NCI-H2029 (cell line): ENCODE measurements around the gene LMF1.
"Not testable (repeated sequence)": the region's sequence is repeated elsewhere in the genome, so short reads cannot be mapped to it uniquely, and the experiment has no call there.

Experiments
- DNase-seq: peaks from one replicate; lab custom pipeline; 2025; lab: John Stamatoyannopoulos, UW

LMF1 gene

GRCh38 chr16:867421-868385 is 103.1 kb downstream of the LMF1 start:
- DNase-seq = no peak

- no peak for DNase-seq
These were observed 104.4 kb downstream of the LMF1 start for GRCh38 chr16:866252-866896.

DNA sequence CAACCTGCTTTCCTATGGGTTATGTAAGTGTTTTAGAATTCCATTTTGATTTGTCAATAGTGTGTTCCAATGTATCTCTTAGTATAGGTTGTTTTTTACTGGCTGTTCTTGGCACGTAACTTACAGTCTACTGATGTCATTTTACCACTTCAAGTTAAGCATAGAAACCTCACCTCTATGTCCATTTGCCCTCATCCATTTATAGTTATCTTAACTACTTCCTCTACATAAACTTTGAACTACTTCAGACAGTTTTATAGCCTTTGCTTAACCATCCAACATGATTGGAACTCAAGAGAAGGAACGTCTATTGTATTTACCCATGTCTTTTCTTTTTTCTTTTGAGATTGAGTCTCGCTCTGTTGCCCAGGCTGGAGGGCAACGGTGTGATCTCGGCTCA is 105.8 kb downstream of the LMF1 start:
- DNase-seq = no peak

- DNase-seq = no peak
These were observed 109.3 kb downstream of the LMF1 start for GRCh38 chr16:861446-861845.

GRCh38 chr16:860891-861290 is 109.9 kb downstream of the LMF1 start:
- DNase-seq = no peak

DNA sequence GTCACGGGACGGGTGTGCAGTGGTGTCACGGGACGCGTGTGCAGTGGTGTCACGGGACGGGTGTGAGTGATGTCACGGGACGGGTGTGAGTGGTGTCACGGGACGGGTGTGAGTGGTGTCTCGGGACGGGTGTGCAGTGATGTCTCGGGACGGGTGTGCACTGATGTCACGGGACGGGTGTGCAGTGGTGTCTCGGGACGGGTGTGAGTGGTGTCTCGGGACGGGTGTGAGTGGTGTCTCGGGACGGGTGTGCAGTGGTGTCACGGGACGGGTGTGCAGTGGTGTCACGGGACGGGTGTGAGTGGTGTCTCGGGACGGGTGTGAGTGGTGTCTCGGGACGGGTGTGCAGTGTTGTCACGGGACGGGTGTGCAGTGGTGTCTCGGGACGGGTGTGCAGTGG is 111.8 kb downstream of the LMF1 start:
- not testable (repeated sequence) for DNase-seq

GRCh38 chr16:858441-858840 is 112.3 kb downstream of the LMF1 start:
- DNase-seq = not testable (repeated sequence)

GRCh38 chr16:856811-857210 is 114.0 kb downstream of the LMF1 start:
- no peak for DNase-seq

- no peak for DNase-seq
These were observed 114.7 kb downstream of the LMF1 start for GRCh38 chr16:856101-856500.

DNA sequence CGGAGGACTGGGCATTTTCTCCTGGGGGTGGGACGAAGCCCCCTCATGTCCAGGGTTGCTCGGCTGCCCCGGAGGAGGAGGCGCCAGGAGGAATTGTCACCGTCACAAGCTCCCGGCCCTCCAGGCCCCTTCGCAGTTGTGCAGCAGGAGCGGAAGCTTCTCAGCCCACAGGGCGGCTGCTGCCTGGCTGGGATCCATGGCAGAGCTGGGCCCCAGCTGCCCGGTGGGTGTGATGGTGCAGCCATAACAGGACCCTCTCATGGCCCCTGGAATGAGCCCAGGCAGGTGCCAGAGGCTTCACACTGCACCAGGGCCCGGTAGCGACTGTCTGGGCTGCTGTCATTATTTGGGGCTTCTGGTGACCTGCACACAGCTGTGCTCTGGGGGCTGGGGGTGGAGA is 115.3 kb downstream of the LMF1 start:
- DNase-seq = no peak

DNA sequence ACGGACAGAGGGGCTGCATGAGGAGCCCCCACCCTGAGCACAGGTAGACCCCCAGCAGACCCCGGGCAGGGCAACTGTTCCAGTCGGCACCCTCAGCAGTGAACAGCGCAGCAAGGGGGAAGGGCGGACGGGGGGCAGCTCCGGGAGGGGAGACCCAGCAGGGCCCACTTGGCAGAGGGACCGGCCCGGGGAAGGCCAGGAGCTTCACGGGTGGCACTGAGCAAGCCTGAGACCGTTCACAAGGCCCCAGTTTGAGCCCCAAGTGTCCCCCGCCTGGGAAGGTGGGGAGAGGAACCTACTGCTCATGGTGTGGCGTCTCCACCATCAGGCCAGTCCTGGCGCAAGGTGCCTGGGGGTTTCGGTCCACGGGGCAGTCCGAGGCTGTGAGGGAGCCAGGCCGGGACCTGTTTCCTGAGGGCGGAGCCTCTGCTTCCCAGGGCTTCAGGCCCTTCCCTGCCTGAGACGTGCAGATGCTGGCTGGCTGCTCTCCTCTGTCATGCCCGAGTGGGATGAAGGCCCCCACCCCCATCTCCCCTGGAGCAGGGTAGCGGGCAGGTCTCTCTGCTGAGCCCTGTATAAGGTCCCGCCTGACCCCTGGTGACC is 115.9 kb downstream of the LMF1 start:
- no peak for DNase-seq

GRCh38 chr16:853981-854807 is 116.6 kb downstream of the LMF1 start:
- no peak for DNase-seq

GRCh38 chr16:853306-853705 is 117.5 kb downstream of the LMF1 start:
- DNase-seq = no peak

GRCh38 chr16:852451-853185 is 118.2 kb downstream of the LMF1 start:
- no peak for DNase-seq

DNA sequence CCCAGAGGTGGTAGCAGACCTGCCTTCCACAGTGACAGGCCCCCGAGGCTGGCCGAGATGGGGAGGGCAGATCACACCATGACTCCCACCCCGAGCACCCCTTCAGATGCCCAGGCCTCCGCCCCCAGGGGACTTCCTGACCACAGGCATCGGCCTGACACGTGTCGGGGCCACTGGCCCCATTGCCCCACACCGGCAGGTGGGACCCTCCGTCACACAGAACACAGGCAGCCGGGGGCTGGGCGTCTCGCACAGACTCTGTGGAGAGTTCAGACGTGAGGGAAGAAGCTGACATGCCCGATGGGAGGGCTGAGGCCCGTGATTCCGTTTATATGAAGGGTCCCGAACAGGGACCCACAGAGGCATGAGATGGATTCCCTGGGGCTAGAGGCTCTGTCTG is 118.9 kb downstream of the LMF1 start:
- no peak for DNase-seq

DNA sequence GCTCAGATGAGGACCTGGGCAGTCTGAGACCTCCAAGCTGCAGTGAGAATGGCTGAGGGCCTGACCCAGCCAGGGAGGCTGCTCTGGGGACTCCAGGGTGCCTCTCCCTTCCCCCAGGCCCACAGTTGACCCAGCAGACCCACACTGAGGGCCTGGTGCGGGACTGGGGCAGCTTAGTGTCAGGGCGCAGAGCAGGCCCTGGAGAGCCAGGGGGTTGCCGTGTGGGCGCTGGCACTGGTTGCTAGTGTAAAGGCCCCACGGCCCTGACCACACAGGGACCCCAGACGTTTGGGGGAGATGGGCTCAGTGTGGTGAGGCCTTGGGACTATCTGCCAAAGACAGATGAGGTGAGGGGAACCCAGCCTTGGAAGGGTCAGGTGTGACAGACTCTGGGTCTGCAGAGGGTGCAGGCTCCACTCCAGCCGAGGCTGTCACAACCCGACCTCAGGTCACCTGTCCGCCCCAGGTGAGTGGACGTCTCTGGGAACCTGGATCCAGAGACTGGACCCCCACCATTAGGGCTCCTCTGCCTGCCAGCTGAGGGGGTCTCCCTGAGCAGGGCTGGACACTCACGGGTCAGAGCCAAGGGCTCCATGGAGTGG is 119.5 kb downstream of the LMF1 start:
- no peak for DNase-seq

- DNase-seq = no peak
These were observed 120.1 kb downstream of the LMF1 start for GRCh38 chr16:850668-851067.

- DNase-seq = no peak
These were observed 122.1 kb downstream of the LMF1 start for GRCh38 chr16:848510-849253.

- DNase-seq = no peak
These were observed 122.9 kb downstream of the LMF1 start for GRCh38 chr16:847681-848445.
